D721Med (cell line): ENCODE results near the gene ADARB2.
"Not testable (repeated sequence)": the region's sequence is repeated elsewhere in the genome, so short reads cannot be mapped to it uniquely, and the experiment has no call there.

Source experiments
- DNase-seq: peaks from one replicate; pipeline ENCODE4 v3.0.0; 2011; ENCODE audit warnings: low spot score; ENCODE audit not compliant: insufficient read length
- FAIRE-seq: peaks from 2 replicates; lab custom pipeline; 2011; peaks lifted over from hg19 to GRCh38; lab: Jason Lieb, UNC
- CTCF ChIP-seq: IDR thresholded peaks from 2 replicates; pipeline ENCODE4 v1.5.1; 2012; ENCODE audit warnings: mild to moderate bottlenecking, control low read depth; ENCODE audit not compliant: insufficient read depth; ENCODE audit errors: missing control alignments

The ADARB2 gene

DNA sequence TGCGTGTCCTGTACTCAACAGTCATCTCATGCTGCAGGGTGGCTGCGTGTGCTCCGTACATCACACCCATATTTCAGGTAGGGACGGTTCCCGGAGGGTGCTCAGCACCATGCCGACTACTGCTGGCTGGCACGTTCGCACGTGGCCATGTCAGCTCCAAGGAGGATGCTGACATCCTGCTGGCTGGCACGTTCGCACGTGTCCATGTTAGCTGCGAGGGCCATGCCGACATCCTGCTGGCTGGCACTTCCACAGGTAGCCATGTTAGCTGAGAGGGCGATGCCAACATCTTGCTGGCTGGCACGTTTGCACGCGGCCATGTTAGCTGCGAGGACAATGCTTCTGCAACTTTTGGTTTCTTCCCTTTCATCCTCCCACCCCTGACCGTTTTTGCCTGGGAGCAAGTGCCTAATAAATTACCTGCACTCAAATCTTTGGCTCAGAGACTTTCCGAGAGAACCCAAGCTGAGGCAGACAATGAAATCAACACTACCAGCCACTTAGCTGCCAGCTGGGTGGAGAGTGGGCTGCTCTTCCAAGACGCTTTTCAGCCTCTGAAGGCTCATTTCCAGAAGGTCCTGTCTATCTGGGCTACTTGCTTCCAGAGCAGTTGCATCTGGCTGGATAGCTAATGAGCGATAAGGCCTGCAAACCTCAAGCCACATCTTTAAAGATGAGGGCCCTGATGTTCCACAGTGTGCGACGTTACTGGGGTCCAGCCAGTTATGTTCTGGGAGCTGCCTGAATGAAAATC is 576.6 kb downstream of the ADARB2 start:
- FAIRE-seq: no peak
- DNase-seq: no peak
- TF ChIP-seq CTCF: no peak

GRCh38 chr10:1159131-1160061 is 577.9 kb downstream of the ADARB2 start:
- TF ChIP-seq CTCF: no peak
- no peak for DNase-seq
- no peak for FAIRE-seq

- FAIRE-seq, DNase-seq: not testable (repeated sequence)
These were observed 578.8 kb downstream of the ADARB2 start for GRCh38 chr10:1158536-1158935.

DNA sequence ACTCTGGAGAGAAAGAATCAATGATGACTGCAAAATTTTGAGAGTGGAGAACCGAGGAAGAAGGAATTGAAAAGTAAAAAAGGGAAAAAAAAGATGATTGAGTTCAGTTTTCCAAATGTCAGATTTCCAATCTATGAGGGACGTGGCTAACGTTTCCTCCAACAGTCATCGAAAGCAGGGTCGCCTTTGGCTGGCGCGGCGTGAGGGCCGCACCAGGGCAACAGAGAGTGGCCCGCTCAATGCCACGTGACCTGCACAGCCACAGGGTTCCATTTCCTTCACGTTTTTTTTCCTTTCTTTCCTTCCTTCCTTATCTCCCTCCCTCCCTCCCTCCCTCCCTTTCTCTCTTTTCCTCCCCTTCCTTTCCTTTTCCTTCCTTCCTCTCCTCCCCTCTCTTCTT is 579.3 kb downstream of the ADARB2 start:
- DNase-seq (no peak), FAIRE-seq (no peak)
- no peak for TF ChIP-seq CTCF

GRCh38 chr10:1157615-1157933 is 579.8 kb downstream of the ADARB2 start:
- no peak for TF ChIP-seq CTCF

DNA sequence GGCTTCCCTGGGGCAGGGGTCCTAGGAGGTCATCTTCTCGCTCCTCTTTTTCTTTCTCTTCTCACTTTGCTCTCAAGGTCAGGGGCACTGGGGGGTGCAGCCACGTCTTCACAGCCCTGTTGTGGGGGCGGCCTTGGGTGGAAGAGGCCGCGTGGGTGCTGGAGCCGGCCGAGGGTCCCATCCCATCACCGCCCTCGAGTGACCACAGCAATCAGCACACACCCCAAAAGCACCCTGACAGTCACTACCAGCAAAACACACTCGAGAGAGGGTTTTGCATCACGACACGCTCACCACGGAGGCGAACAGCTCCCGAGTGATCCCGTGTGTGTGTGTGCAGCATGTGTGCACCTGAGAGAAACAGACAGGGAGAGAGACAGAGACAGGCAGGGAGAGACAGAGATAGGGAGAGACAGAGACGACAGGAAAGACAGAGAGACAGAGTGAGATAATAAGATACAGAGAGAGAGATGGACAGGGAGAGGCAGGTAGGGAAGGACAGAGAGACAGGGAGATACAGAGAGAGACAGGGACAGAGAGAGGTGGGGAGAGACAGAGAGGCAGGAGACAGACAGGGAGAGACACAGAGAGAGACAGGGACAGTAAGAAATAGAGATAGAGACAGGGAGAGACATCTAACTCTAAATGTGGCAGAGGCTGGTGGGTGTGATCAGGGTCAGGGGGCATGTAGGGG is 580.3 kb downstream of the ADARB2 start:
- no peak for TF ChIP-seq CTCF
- DNase-seq (no peak), FAIRE-seq (no peak)

More at GRCh38 chr10:1157615-1157933, 579.8 kb downstream of the ADARB2 start:
- FAIRE-seq: no peak
- DNase-seq: no peak

GRCh38 chr10:1156616-1156886 is 580.8 kb downstream of the ADARB2 start:
- DNase-seq (no peak), FAIRE-seq (no peak)
- TF ChIP-seq CTCF: no peak
